ENCODE data around the gene POLR2M. TPM values are rescaled to one million over a fixed set of nuclear protein-coding genes. Genes with fewer than 3 reads are reported as not detected.

The POLR2M gene
- polyA plus RNA-seq, 1 of the 3 experiments (the other 2 are of a cell fraction): 160 TPM

- Histone ChIP-seq H3K4me2 (no peak overlapping the region), H3K36me3 (replicated peaks in 1 of 2; ENCODE audit: control insufficient read depth in 1 of 2, insufficient read depth in 2 of 2, low read length in 1 of 2) (no peaks in the 10 kb centered on the region), H3K4me1 (ENCODE audit: control insufficient read depth in 1 of 2, insufficient read depth in 2 of 2, low read depth in 1 of 2, low read length in 1 of 2) (peaks cover 0 to 2% of the 10 kb centered on the region in 2 experiments; a peak in 1 of 4 replicates), H3K27me3 (ENCODE audit: insufficient read depth) (no peaks in the 10 kb centered on the region; the same call in 1 of the 2 replicates), H3K9me2 (no peaks in the 10 kb centered on the region), H3K4me3 (ENCODE audit: low read depth in 2 of 2, low read length in 1 of 2) (no peak overlapping the region), H4K20me1 (ENCODE audit: insufficient read depth) (no peaks in the 10 kb centered on the region), H3K9ac (no peak overlapping the region), H3K79me2 (ENCODE audit: insufficient read depth) (no peaks in the 10 kb centered on the region), H2AFZ (ENCODE audit: low read depth) (no peak overlapping the region), H3K27ac (ENCODE audit: low read depth in 2 of 2, low read length in 1 of 2) (no peak overlapping the region), H3K9me3 (no peaks in the 10 kb centered on the region; the same call in 1 of the 2 replicates), H3F3A (replicated peaks; ENCODE audit: insufficient read depth) (no peaks in the 10 kb centered on the region)
- ChIA-PET POLR2A (no interaction called here), CTCF (interaction anchor here (0.9 to 2.7 kb wide), 8 partner anchors 9 to 406 kb away, joined by 3 to 11 read pairs (median 6); no protein-coding TSS in a partner anchor)
- DNase-seq: no peak
- no peak for TF ChIP-seq RFX5 (IDR thresholded peaks at IDR 0.05; ENCODE audit: low read length)
- no peak for TF ChIP-seq POLR2AphosphoS5 (IDR thresholded peaks at IDR 0.05; ENCODE audit: low read depth, low read length)
- no peak for TF ChIP-seq RCOR1 (IDR thresholded peaks at IDR 0.05; ENCODE audit: low read length)
- TF ChIP-seq FOSL2 (IDR thresholded peaks at IDR 0.05; ENCODE audit: borderline replicate concordance, low read depth): no peak
- no peak for TF ChIP-seq ELF1 (IDR thresholded peaks at IDR 0.05)
- TF ChIP-seq JUND (IDR thresholded peaks at IDR 0.05): no peak
- TF ChIP-seq GATA2 (CRISPR knock-in tag; IDR thresholded peaks at IDR 0.05): no peak
- no peak for TF ChIP-seq CHD2 (IDR thresholded peaks at IDR 0.05; ENCODE audit: low read length, partially characterized antibody)
- TF ChIP-seq SMC3 (IDR thresholded peaks at IDR 0.05; ENCODE audit: low read depth, low read length): no peak
- TF ChIP-seq TEAD4 (IDR thresholded peaks at IDR 0.05; ENCODE audit: borderline replicate concordance, insufficient read depth): no peak
- no peak for TF ChIP-seq USF2 (IDR thresholded peaks at IDR 0.05; ENCODE audit: borderline replicate concordance, low read depth, low read length)
- TF ChIP-seq EP300 (IDR thresholded peaks at IDR 0.05; ENCODE audit: borderline replicate concordance in 1 of 2, low read depth in 1 of 2, low read length in 1 of 2): no peak
- no peak for TF ChIP-seq TAF1 (IDR thresholded peaks at IDR 0.05; ENCODE audit: borderline replicate concordance, low read depth, low read length)
- no peak for TF ChIP-seq FOXM1 (IDR thresholded peaks at IDR 0.05; ENCODE audit: low read depth)
- no peak for TF ChIP-seq NFIC (IDR thresholded peaks at IDR 0.05; ENCODE audit: borderline replicate concordance)
- no peak for TF ChIP-seq REST (IDR thresholded peaks at IDR 0.05; ENCODE audit: low read depth, low read length)
- 60% methylated on average over 2 of the region's 2 CpGs for WGBS (ENCODE audit: low lambda C conversion rate)
Observed at GRCh38 chr15:57665194-57665593, 41.3 kb upstream of the POLR2M start.

Measured in SK-N-SH (cell line).